NCI-H2107 (cell line): ENCODE measurements around the gene FGFR3.

ENCODE experiments used
- DNase-seq: peaks from one replicate; lab custom pipeline; 2025; lab: John Stamatoyannopoulos, UW

The FGFR3 gene

DNA sequence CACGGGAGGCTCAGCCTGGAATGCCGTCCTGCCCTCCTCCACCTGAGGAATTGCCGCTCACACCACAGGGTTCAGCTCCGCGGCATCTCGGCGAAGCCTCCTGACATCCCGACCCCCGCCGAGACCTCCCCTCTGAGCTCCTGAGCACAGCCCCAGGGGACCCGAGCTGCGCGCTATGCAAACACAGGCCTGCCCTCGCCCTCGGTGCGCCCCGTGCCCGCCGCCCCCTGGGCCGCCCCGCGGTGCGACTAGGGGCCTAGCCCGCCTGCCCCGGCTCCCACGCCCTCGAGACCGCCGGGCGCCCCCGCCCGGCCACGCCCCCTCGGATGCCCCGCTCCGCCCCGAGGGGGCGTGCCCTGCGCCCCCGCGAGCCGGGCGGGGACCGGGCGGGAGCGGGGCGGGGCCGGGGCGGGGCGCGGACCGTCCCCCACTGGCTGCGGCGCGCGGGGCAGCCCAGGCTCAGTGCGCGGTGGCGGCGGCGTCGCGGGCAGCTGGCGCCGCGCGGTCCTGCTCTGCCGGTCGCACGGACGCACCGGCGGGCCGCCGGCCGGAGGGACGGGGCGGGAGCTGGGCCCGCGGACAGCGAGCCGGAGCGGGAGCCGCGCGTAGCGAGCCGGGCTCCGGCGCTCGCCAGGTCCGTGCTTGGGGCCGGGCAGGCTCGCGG, at the start of gene FGFR3:
FGFR3 (plus strand) TSS at position 462 of the 664 bp plus-strand sequence. CDS start 642 bp downstream, outside the sequence.
- no peak for DNase-seq

DNA sequence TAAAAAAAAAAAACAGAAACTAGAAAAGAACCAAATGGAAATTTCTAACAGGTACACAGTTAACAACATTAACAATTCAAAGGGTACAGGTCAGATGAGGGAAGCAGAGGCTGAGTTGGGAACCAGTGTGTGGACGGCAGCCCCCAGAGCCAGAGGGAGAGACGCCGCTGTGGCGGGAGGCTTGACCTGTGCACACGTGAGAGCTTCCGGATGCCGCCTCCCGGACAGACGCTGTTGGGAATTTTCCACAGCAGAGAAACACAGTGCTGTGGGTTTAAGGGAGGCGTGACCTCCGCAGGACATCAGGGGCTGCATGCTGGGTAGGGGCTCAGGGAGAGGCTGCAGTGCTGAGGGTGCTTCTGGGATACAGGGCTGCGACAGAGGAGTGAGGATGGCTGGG, 49.5 kb upstream of the FGFR3 start:
- DNase-seq = no peak

DNA sequence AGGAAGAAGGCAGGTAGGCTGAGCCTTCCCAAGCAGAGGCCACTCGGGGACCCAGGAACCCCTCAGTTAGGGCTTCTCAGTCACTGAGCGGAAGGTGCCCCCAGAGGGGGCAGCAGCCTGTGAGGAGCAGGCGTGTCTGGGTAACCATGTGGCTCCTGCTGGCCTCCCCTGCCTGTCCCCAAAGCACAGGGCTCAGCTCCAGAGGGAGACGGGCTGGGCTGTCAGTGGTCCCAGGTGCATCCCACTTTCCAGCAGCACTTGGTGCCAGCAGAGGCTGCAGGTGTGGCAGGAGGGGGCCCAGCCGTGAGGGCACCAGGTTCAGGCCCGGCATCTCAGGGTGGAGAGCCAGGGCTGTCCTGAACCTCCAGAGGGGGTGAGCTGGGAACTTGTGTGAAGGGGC, 49.1 kb upstream of the FGFR3 start:
- DNase-seq = no peak

DNA sequence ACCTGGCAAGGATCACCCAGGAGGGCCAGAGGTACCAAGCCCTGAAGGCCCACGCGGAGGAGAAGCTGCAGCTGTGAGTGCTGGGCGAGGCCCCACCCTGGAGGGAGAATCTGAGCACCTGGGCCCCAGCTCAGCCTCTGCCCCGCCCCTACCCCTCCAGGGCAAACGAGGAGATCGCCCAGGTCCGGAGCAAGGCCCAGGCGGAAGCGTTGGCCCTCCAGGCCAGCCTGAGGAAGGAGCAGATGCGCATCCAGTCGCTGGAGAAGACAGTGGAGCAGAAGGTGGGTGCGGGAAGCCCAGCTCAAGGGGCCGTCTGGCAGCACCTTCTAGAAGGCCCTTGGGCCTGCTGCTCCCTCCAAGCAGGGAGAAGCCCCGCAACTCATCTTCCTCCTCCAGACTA, 48.5 kb upstream of the FGFR3 start:
- no peak for DNase-seq

DNA sequence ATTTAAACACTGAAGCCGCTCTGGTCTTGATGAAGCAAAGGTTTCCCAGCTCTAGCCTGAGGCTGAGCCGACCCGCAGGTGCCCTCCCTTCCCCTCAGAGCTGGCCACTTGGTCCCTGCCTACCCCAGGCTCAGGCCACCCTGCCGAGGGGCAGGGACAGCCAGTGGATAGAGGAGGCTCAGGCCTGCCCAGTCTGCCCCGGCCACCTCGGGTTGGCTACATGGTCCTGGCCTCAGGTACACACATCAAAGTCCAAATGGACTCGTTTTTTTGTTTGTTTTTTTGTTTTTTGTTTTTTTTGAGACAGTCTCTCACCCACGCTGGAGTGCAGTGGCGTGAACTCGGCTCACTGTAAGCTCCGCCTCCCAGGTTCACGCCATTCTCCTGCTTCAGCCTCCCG, 47.9 kb upstream of the FGFR3 start:
- DNase-seq = no peak

DNA sequence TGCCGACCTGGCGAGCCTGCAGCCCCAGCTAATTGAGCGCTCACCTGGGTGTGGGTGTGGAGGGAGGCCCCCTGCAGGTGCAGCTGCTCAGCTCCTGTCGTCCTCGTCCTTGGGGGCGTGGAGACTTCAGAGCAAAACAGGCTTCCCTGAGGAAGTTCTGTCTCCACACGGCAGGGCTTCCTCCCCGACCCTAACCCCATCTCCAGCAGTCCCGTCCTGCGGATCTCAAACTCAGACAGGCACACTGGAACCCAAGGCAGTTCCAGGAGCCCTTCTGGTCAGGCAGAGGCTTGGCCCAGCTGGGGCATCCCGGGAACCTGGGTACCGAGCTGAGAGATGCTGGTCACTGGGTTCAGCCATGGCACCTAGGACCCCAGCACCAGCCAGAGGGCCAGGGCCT, 47.4 kb upstream of the FGFR3 start:
- DNase-seq = no peak

DNA sequence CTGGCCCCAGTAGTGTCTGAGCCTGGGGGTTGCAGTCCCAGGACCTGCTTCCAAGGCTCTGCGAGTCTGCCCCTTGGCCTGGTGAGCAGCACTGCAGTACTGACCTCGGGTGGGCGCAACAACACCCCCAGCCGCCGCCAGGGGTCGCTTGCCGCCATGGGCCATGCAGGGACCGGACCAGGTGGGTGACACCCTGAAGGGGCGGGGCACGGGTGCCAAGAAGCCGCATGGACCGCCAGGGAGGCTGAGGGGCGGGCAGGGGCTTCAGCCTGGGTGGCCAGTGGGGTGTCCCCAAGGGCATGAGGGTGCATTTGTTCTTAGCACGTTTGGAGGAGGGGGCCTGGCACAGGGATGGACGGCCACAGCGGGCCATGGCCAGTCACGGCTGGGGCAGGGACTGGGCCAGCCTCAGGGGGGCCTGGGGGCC, 46.8 kb upstream of the FGFR3 start:
- no peak for DNase-seq

DNA sequence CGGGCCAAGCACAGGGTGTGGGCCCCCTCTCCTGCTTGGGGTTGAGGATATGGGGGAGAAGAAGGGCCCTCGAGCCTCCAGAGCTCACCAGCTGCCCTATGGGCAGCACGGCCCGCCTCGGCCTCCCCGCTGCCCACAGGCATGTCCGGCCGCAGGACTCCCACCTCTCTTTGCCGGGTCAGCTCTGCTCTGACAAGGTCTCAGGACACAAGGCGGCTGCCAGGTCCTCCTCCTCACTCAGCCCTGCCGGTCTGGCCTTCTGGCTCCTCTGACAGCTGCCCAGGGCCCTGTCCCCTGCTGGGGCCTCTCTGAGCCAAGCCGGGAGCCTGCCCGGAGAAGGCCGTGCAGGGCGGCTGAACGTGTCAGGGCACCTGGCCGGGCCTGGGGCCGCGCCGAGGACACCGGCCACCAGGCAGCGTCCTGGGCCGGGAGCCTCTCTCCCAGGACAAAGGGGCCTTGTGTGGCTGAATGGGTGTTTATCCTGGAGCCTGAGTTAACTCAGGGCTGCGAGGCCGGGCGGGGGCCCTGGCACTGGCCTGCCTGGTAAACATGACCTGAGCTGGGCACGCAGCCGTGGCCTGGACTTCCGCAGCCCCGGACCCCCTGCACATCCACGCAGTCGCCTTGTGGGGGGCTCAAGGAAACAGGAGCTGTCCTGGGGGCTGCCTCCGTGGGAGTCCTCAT, 46.0 kb upstream of the FGFR3 start:
- DNase-seq = no peak

DNA sequence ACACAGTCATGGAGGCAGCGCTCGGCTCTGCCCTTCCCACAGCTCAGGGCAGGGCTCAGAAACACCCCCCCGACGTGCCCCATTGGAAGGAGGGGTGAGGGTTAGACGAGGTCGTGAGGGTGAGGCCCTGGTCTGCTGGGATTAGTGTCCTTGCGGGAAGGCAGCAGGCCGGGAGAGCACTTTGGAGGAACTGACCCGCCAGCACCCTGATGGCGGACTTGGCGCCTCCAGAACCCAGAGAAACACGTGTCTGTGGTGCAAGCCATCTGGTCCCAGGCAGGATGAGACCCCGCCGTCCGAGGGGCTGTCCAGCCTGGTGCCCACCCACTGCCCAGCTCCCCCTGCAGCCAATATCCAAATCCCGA, 45.5 kb upstream of the FGFR3 start:
- DNase-seq = no peak

DNA sequence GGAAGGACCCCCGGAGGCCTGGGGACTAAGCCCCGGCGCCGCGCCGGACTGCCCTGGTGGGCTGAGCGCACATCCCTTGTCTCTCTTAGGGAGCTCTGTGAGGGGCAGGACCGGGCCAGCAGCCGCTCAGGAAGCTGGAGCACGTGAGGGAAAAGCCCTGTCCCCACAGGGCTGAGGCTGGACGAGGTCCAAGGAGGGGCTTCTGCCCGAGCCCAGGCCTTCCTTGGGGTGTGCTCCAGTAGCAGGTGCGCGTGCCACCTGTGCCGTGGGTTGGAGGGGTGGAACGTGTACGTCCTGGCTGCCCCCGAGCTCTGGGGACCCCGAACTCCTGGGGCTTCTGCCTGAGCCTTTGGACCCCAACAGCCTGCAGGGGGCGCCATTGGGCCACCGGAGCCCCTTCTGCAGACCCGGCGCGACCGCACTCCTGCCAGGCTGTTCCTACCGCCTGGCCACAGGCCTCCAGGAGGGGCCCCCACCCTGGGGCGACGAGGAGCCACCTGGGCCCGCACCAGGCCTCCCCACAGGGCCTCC, 44.6 kb upstream of the FGFR3 start:
- peak; percentile 48 for DNase-seq

DNA sequence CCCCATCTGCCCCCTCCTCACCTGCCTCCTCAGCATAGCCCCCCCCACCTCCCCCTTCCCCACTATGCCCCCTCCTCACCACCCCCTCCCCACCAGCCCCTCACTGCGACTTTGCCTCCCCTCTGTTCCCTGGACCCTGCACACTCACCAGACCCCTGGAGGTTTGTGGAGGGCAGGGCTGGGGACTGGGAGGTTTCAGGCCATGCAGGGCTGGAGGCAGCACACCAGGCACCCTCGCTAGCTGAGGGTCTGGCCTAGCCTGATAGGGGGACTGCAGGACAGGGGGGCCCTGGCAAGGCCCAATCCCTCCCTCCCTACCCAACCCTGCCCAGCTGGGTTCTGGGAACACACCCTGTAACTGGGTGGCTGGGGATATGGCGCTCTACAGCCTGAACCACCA, 43.7 kb upstream of the FGFR3 start:
- no peak for DNase-seq

DNA sequence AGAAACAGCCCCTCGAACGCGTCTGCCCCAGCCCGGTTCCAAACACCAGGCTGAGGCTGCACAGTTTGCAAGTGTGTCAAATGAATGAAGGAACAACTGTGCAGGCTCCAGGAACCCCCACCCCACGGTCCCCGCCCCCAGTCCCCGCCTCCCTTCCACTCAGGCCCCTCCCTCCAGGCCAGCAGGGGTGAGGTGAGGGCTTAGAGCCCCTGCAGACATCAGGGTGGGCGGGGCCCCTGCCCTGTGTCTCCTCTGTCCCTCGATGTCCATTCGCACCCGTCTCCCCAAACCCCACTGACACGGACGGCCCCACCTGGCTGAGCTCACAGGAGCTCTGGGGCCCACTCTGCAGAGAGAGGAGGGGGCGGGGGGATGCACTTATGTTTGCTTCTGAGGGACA, 43.3 kb upstream of the FGFR3 start:
- no peak for DNase-seq

DNA sequence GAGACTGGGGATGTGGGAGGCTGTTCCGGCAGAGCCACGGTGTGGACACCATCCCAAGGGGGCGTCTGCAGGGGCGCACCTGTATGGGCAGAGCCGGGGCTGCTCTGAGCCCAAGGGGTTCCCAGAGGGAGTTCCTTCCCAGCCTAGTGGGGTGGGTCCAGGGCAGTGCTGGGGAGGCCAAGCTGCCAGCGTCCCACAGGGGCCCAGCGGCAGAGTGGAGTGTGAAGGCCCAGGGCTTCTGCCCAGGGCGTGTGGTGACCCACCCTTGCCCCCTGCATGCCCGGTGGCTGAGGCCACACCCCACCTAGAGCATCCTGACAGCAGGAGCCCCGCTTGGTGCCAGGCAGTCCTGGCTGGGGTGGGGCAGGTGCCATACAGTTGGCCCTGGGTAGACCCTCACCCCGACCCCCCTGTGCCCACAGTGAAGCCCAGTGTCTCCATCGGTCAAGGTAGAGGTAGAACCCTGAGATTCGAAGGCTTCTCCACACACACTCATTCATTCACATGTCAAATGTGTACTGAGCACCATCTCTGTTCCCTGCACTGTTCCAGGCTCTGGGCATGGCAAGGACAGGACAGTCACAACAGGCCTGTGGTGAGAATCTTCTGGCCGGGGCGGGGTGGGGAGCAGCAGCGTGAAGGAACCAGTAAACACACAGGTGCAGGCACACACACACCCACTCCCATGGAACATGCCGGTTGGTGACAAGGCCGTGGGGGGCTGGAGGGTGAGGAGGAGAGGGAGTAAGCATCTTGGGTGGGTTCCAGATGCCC, 42.5 kb upstream of the FGFR3 start:
- DNase-seq = no peak

DNA sequence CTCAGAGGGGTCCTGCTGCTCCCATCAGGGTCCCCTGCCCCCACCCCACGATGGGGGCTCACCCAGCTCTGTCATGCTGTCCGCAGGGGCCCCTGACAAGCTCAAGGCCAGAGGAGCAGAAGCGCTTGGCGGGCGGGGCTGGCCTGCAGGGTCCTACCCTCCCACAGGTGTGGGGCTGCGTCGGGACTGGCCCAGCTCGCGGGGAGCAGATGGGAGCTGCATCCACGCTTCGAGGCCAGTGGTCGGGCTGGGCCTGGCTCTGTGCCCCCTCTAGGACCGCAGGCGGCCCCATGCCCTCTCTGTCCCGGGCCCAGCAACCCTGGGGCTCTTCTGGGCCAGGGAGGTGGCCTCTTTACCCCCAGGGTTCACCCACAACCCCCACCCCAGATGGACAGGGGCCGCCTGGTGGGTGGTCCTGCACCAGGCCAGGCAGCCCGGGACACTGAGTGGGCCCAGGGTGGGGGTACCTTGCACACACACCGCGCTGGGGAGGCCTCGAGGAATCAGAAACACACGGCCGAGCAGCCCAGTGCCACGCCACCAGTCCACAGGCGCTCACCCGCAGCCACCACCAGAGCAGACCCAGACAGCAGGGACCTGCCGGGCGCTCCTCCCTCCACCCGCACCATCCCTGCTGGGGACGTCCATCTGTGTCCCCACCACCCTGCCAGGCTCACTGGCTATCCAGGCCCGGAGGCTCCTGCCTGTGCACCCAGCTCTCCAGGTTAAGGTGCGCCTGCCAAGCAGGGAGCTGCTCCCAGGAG, 41.8 kb upstream of the FGFR3 start:
- DNase-seq = no peak

DNA sequence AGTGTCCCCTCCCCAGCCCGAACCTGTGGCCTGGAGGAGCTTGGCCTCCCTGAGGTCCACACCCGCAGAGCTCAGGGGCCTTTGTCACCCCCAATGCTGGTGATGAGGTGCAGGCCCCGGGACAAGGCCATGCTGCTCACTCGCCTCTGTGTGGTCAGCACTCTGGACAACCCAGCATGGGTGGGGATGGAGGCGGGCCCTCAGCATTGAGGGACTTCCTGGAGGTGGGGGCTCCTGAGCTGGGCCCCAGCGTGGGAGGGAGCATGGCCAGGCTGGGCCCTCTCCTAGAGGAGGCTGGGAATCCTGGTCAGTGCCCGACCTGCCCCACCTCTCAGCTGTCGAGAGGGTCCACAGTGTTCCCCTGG, 41.2 kb upstream of the FGFR3 start:
- DNase-seq = no peak

DNA sequence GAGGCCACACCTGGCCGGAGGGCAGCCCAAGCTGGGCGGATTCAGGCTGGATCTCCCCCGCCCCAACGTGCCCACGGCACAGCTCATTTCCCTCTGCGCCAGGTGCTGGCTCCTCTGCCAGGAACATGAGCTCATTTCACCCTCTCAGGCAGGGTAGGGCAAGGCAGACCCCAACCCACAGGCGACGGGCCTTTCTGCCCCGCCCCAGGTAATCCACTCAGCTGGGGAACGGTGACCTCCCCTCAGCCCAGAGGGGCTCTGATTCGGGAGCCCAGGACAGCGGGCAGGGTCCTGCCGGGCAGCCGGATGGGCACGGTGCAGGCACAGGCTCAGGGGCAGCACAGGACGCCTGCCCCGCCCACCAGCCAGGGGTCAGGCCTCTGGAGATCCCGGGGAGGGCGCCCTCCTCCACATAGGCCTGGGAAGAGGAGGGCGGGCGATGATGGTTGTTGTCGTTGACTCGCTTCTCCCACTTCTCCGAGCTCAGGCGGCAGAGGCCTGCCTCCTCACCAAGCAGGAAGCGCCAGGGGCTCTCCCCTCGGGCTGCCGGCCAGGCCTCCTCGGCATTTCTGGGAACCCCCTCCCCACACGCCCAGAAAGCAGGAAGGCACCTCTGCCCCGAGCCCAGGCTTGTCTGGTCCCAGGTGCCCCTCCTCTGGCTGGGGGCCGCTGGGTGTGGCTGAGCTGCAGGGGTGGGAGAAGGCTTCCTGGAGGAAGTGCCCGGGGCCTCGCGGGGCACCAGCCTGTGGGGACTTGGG, 40.6 kb upstream of the FGFR3 start:
- no peak for DNase-seq

DNA sequence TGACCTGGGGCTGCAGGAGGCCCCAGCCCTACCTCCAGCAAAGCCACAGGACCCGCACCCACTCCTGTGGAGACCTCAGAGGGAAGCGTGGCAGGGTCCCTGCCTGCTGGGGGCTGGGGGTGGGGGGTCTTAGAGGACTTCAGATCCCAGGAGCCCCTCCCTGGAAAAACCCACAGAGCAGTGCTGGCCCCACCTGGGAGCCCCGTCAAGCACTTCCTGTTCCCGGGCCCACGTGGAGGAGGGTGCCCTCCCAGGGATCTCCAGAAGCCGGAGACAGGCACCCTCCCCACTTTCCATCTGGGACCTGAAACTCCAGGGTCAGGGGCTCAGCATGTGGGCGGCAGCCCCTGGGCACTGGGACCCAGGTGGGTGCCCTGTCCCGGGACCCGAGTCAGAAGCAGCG, 39.8 kb upstream of the FGFR3 start:
- no peak for DNase-seq

DNA sequence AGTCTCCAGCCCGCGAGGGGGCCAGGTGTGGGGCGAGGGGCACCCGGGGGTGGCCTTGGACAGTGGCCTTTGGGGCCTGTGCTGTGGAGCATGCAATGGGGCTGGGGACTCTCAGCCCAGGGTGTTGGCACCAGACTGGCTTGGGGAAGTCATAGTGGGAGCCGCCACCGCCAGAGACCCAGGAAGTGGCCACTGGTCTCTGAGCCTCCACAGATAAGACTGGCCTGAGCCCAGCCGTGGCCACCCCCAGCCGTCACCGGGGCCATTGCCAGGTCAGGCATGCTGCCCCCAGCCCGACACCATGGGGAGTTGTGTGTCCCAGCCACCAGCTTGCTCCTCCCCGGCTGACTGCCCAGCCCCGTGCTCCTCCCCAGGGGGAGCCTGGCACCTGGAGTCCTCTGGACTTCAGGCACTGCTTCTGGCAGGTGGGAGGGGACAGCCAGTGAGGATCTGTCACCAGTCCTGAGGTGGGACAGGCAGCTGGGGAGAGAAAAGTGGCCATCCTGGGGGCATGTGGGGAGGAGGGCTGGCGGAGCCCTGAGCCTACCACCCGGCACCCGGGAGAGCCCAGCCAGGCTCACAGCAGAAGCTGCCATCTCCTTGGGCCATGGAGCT, 39.3 kb upstream of the FGFR3 start:
- no peak for DNase-seq

DNA sequence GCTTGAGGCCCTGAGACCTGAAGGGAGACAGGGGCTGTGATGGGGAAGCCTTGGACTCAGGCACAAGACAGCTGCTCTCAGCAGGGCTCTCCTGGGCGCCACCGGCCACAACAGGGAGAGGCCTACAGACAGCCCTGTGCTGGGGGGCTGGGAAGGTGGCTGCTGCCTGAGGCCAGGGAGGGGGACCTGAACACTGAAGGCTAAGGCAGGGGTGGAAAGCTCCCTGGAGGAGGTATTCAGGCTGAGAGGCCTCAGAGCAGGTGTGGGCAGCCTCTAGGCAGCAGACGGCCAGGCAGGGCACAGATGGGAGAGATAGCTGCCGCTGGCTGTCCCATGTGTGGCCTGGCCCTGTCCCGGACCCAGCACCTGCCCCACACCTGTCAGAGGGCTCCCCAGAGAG, 38.8 kb upstream of the FGFR3 start:
- no peak for DNase-seq

DNA sequence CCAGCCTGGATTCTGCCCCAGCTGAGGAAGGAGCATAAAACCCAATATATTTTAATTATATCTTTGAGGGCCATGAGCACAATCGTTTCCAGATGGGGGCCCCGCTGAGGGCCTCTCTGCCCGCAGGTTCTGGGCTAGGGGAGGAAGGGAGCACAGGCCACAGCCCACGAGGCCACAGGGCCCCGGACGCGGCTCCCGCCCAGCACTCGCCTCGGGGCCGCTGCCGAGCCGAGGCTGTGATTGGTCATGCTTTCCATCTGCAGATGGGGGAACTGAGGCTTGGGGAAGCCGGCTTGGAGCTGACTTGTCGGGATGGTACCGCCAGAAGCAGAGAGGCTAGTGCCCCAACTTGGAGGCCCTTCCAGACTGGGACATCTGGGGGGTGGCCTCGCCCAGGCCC, 37.8 kb upstream of the FGFR3 start:
- DNase-seq = no peak

DNA sequence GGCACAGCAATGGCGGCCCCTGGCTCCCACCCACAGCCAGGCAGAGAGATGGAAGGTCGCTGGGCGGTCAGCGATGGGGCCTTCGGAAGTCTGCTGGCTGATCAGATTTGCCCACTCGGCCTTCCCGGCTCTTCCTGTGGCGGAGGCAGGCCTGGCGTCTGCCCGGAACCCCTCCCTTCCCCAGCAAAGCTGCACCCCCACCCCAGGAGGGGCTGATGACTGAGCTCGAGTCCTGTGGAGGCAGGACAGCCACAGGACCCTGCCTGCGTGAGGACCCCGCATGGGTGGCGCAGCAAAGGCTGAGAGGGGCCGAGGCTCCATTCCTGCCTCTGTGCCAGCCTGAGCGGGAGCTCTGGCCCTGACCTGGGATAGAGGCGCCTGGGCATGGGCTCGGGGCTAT, 37.0 kb upstream of the FGFR3 start:
- no peak for DNase-seq
